Body of pancreas (tissue), 4 donors: ENCODE data around the gene DPP9. TPM values are rescaled to one million over a fixed set of nuclear protein-coding genes. Genes with fewer than 3 reads are reported as not detected.

Source experiments
- ATAC-seq: fragments of 150-250 bp; one replicate; pipeline ENCODE4 v1.9.1; 2016
- DNase-seq, 4 donors: peaks; one replicate each; pipeline ENCODE4 v3.0.0-alpha.2; 2019
- H3K27ac ChIP-seq, 4 donors: fragments of 200-600 bp; sonication (generic); 1 replicate in 3 of 4; 2 replicates in 1 of 4; pipeline versions ENCODE4 v1.5.1 to v1.6.1; 2016 to 2019; ENCODE audit warnings: mild to moderate bottlenecking in 1 of 4, mixed read lengths in 1 of 4, moderate library complexity in 1 of 4
- H3K27me3 ChIP-seq, 2 donors: fragments of 200-600 bp; sonication (generic); one replicate each; pipeline ENCODE4 v1.6.0; 2016; ENCODE audit warnings: mild to moderate bottlenecking in 1 of 2
- H3K36me3 ChIP-seq, 2 donors: fragments of 200-600 bp; sonication (generic); replicated peaks in 1 of 2; 2 replicates each; pipeline ENCODE4 v1.5.1; 2016; ENCODE audit warnings: low read depth in 2 of 2; ENCODE audit not compliant: insufficient read depth in 1 of 2
- H3K4me1 ChIP-seq: fragments of 200-600 bp; sonication (generic); one replicate; pipeline ENCODE4 v1.6.0; 2016
- H3K4me3 ChIP-seq, 2 donors: fragments of 200-600 bp; sonication (generic); 1 replicate in 1 of 2; 2 replicates in 1 of 2; pipeline ENCODE4 v1.5.1; 2016 to 2019
- H3K9me3 ChIP-seq, 3 donors: fragments of 200-600 bp; sonication (generic); 1 replicate in 2 of 3; 2 replicates in 1 of 3; pipeline ENCODE4 v1.5.1; 2016
- CTCF ChIP-seq, 7 experiments: fragments of 450-650 bp in 4 of 7; fragments of 200-600 bp in 3 of 7; sonication (generic) in 3 of 7; IDR thresholded peaks; one replicate each; pipeline ENCODE4 v1.5.1; 2016 to 2019; ENCODE audit warnings: antibody characterized with exemption in 7 of 7
- POLR2A ChIP-seq, 3 donors: fragments of 450-650 bp; IDR thresholded peaks; one replicate each; pipeline ENCODE4 v1.6.1; 2016; ENCODE audit warnings: antibody characterized with exemption in 3 of 3, mild to moderate bottlenecking in 2 of 3
- WGBS, 2 donors: methylation state at CpG; one replicate each; pipeline ENCODE4 v1.1.5; 2017; 5-methylcytosine and 5-hydroxymethylcytosine counted together
- intact Hi-C: fragments of 100-400 bp; cut with DNase I; formaldehyde crosslinking; loops from one replicate; pipeline ENCODE4 v1.15.1; 2023
- total RNA-seq, 2 donors: library from RNA; depleted of rRNA; stranded (reverse); fragments of >200 nt; gene quantifications; one replicate each; pipeline ENCODE4 v1.1.0, GENCODE V29; 2016

The DPP9 gene
- total RNA-seq, 2 donors from 2014 or later, result 44.6 to 130 TPM

GRCh38 chr19:4692251-4693077 lies 31.2 kb downstream of the DPP9 start:
- H3K4me1 ChIP-seq, result no peaks in the 10 kb centered on the region
- H3K36me3 ChIP-seq, result peaks cover 4 to 40% of the 10 kb centered on the region in 2 donors
- no peak overlapping the region for H3K27ac ChIP-seq
- WGBS, 2 donors, result 91% methylated on average over 16 to 27 of the region's 27 CpGs
- no peak for DNase-seq
- H3K27me3 ChIP-seq, result no peaks in the 10 kb centered on the region
- H3K4me3 ChIP-seq, result no peak overlapping the region
- intact Hi-C loops, result no loop called here
- H3K9me3 ChIP-seq, result no peaks in the 10 kb centered on the region
- TF ChIP-seq CTCF (IDR thresholded peaks at IDR 0.05) (no peak), POLR2A (IDR thresholded peaks at IDR 0.05) (no peak)
- ATAC-seq, result no peak

- H3K4me1 ChIP-seq, result no peaks in the 10 kb centered on the region
- H3K36me3 ChIP-seq, result peaks cover 4 to 38% of the 10 kb centered on the region in 2 donors
- H3K4me3 ChIP-seq, result no peak overlapping the region
- no peak overlapping the region for H3K27ac ChIP-seq
- TF ChIP-seq CTCF (IDR thresholded peaks at IDR 0.05), result no peak
- TF ChIP-seq POLR2A (IDR thresholded peaks at IDR 0.05), result no peak
- ATAC-seq (no peak), DNase-seq (peak in 1 of 4 donors; percentile 47)
- H3K9me3 ChIP-seq, result no peaks in the 10 kb centered on the region
- 84 to 94% methylated on average over 9 of the region's 9 CpGs for WGBS, 2 donors
- no peaks in the 10 kb centered on the region for H3K27me3 ChIP-seq
- intact Hi-C loops, result no loop called here
These were observed 32.3 kb downstream of the DPP9 start for GRCh38 chr19:4691373-4691772.

GRCh38 chr19:4690361-4690760 lies 33.3 kb downstream of the DPP9 start:
- H3K4me3 ChIP-seq, result no peak overlapping the region
- no peaks in the 10 kb centered on the region for H3K4me1 ChIP-seq
- WGBS, 2 donors, result 80 to 86% methylated on average over 13 of the region's 13 CpGs
- DNase-seq (no peak), ATAC-seq (no peak)
- H3K36me3 ChIP-seq, result peaks cover 3 to 32% of the 10 kb centered on the region in 2 donors
- no peak for TF ChIP-seq POLR2A (IDR thresholded peaks at IDR 0.05)
- no peaks in the 10 kb centered on the region for H3K9me3 ChIP-seq
- no peak overlapping the region for H3K27ac ChIP-seq
- intact Hi-C loops, result no loop called here
- H3K27me3 ChIP-seq, result no peaks in the 10 kb centered on the region

- H3K36me3 ChIP-seq, result peaks cover 3 to 26% of the 10 kb centered on the region in 2 donors
- no peak overlapping the region for H3K4me3 ChIP-seq
- intact Hi-C loops, result no loop called here
- no peaks in the 10 kb centered on the region for H3K4me1 ChIP-seq
- DNase-seq, result no peak
- 92 to 96% methylated on average over 5 to 19 of the region's 19 CpGs for WGBS, 2 donors
- no peaks in the 10 kb centered on the region for H3K27me3 ChIP-seq
- H3K9me3 ChIP-seq, result no peaks in the 10 kb centered on the region
- TF ChIP-seq CTCF (IDR thresholded peaks at IDR 0.05) (no peak), POLR2A (IDR thresholded peaks at IDR 0.05) (no peak)
- no peak overlapping the region for H3K27ac ChIP-seq
- ATAC-seq, result no peak
These were observed 34.2 kb downstream of the DPP9 start for GRCh38 chr19:4689403-4689802.

- Histone ChIP-seq H3K36me3 (peaks cover 3 to 23% of the 10 kb centered on the region in 2 donors), H3K9me3 (no peaks in the 10 kb centered on the region), H3K27me3 (no peaks in the 10 kb centered on the region), H3K27ac (no peak overlapping the region), H3K4me1 (no peaks in the 10 kb centered on the region), H3K4me3 (no peak overlapping the region)
- no peak for ATAC-seq
- 99% methylated on average over 9 of the region's 26 CpGs; no CpG with 5 or more reads in 1 of the 2 donors for WGBS, 2 donors
- TF ChIP-seq POLR2A (IDR thresholded peaks at IDR 0.05), result no peak
- TF ChIP-seq CTCF (IDR thresholded peaks at IDR 0.05), result no peak
- intact Hi-C loops, result no loop called here
- no peak for DNase-seq
These were observed 35.1 kb downstream of the DPP9 start for GRCh38 chr19:4688587-4688986.
